ENCODE measurements around the gene ODAD4. TPM values are rescaled to one million over a fixed set of nuclear protein-coding genes. Genes with fewer than 3 reads are reported as not detected.

Gene ODAD4
- total RNA-seq, 1 donor from 2014 or later = 1.7 TPM

Other genes starting within 250 kb of the ODAD4 start
- gene EIF1, start 241.7 kb upstream of the ODAD4 start, total RNA-seq = 204 TPM
- not detected for gene GAST, start 218.3 kb upstream of the ODAD4 start, total RNA-seq
- gene HAP1, start 196.0 kb upstream of the ODAD4 start, total RNA-seq = 1.2 TPM
- gene JUP, start 143.9 kb upstream of the ODAD4 start, total RNA-seq = 589 TPM
- 11.5 TPM for gene P3H4, start 118.7 kb upstream of the ODAD4 start, total RNA-seq
- 53.5 TPM for gene FKBP10, start 117.6 kb upstream of the ODAD4 start, total RNA-seq
- 71.5 TPM for gene NT5C3B, start 94.4 kb upstream of the ODAD4 start, total RNA-seq
- not detected for gene KLHL10, start 92.8 kb upstream of the ODAD4 start, total RNA-seq
- gene KLHL11, start 65.2 kb upstream of the ODAD4 start, total RNA-seq = 15.2 TPM
- 74.9 TPM for gene ACLY, start 11.7 kb upstream of the ODAD4 start, total RNA-seq
- 54.0 TPM for gene CNP, start 36.2 kb downstream of the ODAD4 start, total RNA-seq
- 60.2 TPM for gene DNAJC7, start 86.8 kb downstream of the ODAD4 start, total RNA-seq
- gene NKIRAS2, start 89.5 kb downstream of the ODAD4 start, total RNA-seq = 28.7 TPM
- gene C17orf113, start 120.0 kb downstream of the ODAD4 start, total RNA-seq = 0.49 TPM
- 0.49 TPM for gene ZNF385C, start 167.9 kb downstream of the ODAD4 start, total RNA-seq
- 8.1 TPM for gene DHX58, start 182.1 kb downstream of the ODAD4 start, total RNA-seq
- gene KAT2A, start 190.8 kb downstream of the ODAD4 start, total RNA-seq = 63.1 TPM
- 1.2 TPM for gene HSPB9, start 192.2 kb downstream of the ODAD4 start, total RNA-seq
- 111 TPM for gene RAB5C, start 224.4 kb downstream of the ODAD4 start, total RNA-seq